IPS DF 19.7 (cell line): Measurements from ENCODE around the gene CALML5.

Source experiments
- DNase-seq: peaks from one replicate; pipeline ENCODE4 v3.0.0-alpha.2; 2013; ENCODE audit warnings: low read depth, low spot score

The CALML5 gene

DNA sequence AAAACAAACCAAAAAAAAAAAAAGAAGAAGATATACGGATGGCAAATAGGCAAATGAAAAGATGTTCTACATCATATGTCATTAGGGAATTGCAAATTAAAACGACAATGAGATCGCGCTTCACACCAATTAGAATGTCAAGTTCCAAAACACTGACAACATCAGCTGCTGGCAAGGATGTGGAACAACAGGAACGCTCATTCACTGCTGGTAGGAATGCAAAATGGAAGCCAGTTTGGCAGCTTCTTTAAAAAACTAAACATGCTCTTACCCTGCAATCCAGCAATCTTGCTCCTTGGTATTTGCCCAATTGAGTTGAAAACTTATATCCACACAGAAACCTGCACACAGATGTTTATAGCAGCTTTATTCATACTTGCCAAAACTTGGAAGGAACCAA is 34.8 kb downstream of the CALML5 start:
- DNase-seq: no peak

DNA sequence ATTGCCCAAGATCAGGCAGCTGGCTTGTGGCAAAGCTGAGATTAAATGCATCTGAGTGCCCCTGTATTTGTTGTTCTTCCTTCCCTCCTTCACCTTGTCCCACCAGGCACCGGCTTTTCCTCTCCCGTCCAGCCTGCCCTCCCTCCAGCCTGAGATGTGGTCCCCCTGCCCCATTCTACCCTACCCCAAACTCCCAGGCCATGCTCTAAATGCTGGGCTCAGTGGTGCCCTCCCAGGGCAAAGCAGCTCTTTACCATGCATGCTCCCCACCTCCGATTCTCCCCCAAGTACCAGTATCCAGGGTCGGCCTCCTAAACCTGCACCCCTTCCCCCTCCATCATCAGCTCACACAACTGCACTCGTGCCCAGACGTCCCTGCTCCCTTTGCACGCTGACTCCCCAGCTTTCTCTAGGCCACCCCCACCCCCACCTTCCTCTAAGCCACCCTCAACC is 36.5 kb downstream of the CALML5 start:
- DNase-seq: no peak

DNA sequence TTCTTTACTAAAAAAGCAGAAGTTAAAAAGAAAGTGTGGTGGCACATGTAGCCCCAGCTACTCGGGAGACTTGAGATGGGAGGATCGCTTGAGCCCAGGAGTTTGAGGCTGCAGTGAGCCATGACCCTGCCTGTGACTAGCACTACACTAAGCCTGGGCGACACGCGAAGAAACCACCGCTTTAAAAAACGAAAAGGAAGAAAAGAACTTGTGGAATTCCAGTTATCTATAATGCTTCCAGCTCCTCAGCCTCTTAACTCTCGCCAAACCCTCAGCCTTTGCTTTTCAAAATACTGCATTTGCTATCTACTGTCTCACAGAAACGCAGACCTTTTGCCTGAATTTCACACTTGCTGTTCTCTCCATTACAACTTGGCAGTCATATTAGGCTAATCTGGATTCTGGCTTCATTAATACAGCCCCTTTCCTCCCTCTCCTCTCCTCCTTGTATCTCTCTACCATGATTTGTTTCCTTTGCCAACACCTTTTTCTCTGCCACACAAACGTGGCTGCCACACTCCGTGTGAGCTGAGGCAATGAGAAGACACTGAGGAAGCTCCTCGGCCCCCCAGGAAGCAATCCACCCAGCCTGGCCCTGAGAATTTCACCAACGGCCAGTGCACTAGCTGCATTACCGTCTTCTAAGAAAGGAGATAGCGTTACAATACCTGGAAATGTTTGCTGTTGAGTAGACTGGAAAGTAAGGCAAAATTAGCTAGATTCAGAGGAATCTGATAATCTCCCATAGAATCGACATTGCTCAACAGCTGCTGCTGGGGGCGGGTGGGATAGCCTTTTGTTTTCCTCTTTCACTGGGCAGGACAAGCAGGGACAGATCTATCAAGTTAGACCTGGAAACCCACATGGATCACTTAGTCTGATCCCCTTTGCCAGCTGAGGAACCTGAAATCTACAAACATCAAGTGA is 37.2 kb downstream of the CALML5 start:
- no peak for DNase-seq

DNA sequence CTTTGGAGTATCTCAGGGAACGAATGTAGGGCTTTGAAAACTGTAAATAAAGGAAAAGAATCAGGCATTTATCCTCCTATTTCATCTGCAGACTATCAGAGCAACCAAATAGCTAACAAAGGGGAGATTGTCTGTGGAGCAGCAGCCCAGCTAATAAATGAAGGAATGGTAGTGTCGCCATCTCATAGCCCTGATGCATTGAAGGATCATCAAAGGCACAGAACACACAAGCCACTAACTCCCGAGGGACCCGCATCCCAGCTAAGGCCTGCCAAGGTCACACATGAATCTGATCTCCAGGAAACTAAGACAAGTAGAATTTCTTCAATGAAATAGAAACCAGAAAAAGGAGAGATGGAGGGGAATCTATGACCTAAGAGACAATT is 38.2 kb downstream of the CALML5 start:
- no peak for DNase-seq

DNA sequence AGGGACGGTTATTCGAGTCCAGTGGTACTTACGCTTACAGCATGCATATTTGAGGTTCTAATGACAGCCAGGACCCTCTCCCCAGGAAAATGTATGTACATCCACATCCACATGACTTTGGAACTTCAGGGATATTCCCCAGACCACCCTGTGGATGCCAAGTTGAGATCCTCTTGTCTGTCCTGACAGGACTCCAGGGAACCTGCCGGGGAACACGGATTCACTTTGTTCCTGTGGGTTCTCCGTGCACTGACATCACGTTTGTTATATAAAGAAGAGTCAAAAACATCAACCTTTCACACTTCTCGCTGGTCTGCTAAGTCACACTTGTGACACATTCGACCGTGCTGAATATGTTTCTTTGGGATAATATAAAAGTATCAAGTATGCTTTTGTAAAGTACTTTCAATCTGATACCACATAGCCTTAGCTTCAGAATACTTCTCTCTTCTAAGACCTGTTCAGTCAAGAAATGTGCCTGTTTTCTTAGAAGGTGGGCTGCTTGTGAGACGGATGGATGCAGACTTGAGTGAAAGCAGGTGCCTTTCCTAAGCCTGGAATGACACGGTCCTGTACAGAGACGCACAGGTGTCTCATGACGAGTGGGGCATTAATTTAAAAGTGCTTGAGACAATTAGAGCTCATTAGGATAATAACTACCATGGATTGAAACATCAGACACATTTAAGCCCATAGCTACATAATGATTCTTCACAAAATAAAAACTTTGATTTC is 38.7 kb downstream of the CALML5 start:
- DNase-seq: no peak

DNA sequence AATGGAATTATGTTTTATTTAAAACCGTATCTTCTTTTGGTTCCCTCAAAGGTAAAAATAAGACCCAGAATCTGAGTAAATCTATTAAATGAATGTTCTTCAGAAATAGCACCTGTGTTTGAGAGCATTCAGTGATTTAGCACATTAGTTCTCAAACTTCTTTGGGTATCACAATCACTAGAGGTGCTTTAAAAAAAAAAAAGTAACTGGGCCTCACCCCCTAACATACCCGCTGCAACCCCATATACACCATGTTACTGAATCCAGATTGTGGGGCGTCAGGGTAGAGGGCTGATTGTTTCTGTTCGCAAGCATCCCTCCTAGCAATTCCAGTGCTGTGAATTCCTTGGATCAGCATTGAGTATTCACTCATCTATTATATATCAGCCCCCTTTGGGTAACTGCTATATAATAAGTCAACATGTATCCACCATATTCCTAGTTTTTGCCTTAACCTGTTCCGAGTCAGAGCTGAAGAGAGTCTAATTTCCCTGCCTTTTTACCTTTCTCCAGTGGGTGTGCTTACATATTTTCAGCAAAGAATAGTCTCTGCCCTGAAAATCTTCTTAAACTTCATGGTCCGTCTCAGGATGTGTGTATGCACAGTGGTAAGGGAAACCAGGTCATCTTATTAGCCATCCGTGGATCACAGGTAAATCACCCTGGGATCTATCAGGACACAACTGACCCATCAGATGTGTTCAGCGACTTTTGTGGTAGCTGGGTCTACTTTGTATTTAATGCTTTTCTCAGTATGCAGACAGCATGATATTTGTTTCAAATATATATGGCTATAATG is 40.2 kb downstream of the CALML5 start:
- DNase-seq: no peak

DNA sequence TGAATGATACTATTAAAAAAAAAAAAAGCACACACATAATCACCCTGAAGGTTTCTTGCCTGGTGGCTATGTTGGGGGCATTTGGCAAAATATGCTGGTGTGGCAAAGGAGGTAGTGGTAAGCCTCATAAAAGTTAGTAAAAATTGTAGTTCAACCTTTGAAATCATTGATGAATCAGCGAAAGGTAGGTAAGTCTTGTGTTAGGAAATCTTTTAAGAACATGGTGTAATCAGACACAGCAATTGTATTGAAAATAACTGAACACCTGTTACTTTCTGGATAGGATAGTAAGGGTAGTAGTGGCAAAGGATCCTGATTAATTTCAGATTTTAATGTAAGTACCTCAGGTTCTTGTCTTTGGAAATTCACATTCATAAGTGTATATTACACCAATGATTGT is 40.9 kb downstream of the CALML5 start:
- DNase-seq: no peak

DNA sequence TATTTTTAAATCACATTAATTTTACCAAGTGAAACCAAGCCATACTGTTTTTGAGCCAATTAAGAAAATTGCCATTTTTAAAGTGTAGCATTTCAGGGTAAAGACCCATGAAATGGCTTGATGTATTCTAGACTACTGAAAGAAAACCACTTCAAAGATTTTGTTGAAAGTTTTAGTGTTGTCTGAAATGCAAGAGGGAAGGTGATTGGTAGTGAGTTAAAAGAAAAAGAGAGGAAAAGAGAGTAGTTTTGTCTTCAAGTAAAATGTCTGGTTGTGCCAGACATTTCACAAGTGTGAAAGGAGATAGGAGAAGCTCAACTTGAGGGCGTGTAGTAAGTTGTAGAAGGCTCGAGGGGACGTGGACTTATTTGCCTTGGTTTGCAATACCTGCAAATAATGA is 41.6 kb downstream of the CALML5 start:
- no peak for DNase-seq

DNA sequence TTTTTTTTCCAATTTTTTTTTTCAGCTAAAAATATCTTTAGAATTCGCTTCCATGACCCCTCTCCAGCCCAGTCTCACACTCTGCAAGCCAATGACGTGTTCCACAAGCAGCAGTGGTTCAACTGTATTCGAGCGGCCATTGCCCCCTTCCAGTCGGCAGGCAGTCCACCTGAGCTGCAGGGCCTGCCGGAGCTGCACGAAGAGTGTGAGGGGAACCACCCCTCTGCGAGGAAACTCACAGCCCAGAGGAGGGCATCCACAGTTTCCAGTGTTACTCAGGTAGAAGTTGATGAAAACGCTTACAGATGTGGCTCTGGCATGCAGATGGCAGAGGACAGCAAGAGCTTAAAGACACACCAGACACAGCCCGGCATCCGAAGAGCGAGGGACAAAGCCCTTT is 42.8 kb downstream of the CALML5 start:
- DNase-seq: no peak

DNA sequence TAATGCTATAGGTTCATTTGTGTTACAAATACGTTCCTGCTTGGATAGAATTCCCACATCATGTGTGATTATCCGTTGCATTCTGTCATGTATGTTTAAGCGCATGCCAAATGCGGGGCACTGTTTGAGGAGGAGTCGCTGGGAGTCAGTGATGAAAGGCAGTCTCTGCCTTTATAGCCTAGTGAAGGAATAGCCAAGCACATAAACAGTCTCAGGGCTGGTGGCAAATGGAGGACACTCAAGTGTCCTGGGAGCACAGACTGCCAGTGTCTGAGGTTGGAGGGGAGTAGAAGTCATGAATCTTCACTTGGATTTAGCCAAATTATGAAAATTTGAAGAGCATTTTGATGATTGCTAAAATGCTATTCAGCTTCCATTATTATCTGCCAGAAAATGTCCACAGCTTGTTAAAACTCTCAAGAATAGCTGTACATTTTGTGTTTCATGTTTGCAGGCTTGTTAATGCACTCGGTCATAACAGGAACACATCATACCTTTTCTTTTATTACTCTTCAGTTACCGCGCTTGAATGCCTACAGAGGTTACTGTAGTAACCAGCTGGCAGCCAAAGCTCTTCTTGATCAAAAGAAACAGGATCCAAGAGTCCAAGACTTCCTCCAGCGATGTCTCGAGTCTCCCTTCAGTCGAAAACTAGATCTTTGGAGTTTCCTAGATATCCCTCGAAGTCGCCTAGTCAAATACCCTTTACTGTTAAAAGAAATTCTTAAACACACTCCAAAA is 45.5 kb downstream of the CALML5 start:
- no peak for DNase-seq

DNA sequence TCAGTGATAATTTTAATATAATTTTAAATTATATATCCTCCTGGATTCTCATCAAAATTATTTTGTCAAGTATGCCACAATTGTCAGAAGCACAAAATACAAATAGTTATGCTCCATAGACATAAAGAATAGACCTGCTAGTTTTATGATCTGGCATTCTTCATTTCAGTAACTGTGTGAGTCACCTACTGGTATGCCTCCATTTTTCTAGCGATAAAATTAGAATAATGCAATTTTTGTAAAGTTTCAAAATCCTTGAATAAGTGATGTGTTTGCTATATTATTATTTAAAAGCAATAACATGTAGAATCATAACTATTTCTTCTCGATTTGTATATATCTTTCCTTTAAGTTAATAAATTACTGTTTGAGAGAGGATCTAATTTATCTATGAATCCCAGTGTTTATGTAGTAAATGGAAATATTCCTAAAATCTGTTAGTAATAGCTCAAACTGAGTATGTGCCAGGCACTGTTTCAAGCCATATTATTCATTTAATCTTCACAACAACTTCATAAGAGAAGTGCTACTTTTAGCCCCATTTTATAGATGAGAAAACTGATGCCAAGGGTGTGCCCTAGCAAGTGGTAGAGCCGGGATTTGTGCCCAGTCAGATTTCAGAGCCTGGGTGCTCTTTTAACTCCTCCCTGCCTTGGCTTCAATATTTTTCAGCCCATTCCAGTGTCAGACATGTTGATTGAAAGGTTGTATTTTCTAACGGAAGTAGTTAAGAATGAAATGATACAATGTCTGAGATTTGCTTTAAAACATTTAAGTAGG is 48.6 kb downstream of the CALML5 start:
- DNase-seq: no peak

DNA sequence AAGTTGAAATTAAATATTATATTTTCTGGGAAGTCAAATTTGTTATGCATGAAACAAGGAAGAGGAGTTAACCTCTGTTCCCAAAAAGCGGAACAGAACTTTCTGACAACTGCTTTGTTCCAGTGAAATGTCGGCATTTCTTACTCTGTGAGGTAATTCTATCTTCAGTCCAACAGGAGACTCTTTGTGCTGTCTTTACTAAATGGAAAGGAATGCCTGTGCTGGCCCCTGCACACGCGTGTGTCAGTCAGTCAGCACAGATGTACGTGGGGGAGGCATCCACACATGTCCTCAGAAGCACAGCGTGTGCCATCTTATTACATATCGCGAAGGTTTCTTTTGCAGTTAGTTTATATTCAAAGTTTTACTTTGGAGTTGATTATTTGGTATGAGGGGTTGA is 49.5 kb downstream of the CALML5 start:
- DNase-seq: no peak

DNA sequence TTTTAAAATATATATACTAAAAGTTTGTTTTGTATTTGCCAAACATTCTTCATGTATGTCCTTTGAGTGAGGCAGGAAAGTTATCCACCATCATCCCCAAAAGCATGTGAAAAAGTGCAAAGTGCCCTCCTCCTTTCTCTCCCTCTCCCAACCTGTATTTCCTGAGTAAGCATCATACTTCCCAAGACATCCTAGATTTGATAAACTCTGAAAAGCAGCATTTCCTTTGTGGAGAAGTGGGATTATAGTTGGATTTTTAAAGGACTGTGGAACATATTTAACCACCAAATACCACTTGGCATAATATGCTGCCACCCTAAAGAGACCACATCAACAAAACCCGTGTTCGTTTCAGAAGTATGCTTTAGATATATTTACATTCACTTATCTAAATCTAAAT is 50.1 kb downstream of the CALML5 start:
- no peak for DNase-seq
